Panc1 (cell line): ENCODE measurements around the gene DDX20. TPM values are rescaled to one million over a fixed set of nuclear protein-coding genes. Genes with fewer than 3 reads are reported as not detected.

ENCODE experiments used
- ATAC-seq: fragments of 200-7000 bp; cut with Tn5 transposase; 2 replicates; pipeline ENCODE4 v1.9.1; 2020; ENCODE audit warnings: mild to moderate bottlenecking, moderate library complexity
- BruUV-seq: library from RNA; stranded (reverse); fragments of 400-500 nt; replicated peaks from 2 replicates; lab custom pipeline; 2021; lab: Mats Ljungman, UMichigan
- CTCF ChIA-PET: fragments of 300-600 bp; sonication (Branson Sonifier 250); formaldehyde crosslinking; loops from one replicate; lab custom pipeline; 2022; ENCODE audit warnings: antibody characterized with exemption; lab: Charles Lee
- POLR2A ChIA-PET: fragments of 300-600 bp; sonication (Branson Sonifier 250); formaldehyde crosslinking; loops from one replicate; lab custom pipeline; 2022; ENCODE audit warnings: antibody characterized with exemption; lab: Charles Lee
- DNase-seq: peaks from one replicate; pipeline ENCODE4 v3.0.0-alpha.2; 2010; ENCODE audit warnings: low read depth, low spot score
- H3K27ac ChIP-seq: 2 replicates; pipeline ENCODE4 v1.5.1; 2011; ENCODE audit warnings: mild to moderate bottlenecking, low read length, inconsistent platforms
- H3K27me3 ChIP-seq: fragments of 200-500 bp; sonication (Bioruptor generic); 2 replicates; pipeline ENCODE4 v1.6.0; 2014; ENCODE audit warnings: low read length, inconsistent platforms; ENCODE audit not compliant: control insufficient read depth, insufficient read depth
- H3K36me3 ChIP-seq: fragments of 200-500 bp; sonication (Bioruptor generic); 2 replicates; pipeline ENCODE4 v1.5.1; 2014; ENCODE audit warnings: inconsistent platforms, mild to moderate bottlenecking, low read length, moderate library complexity; ENCODE audit not compliant: control insufficient read depth, insufficient read depth
- H3K4me1 ChIP-seq: 2 replicates; pipeline ENCODE4 v1.5.1; 2011; ENCODE audit warnings: inconsistent platforms, mild to moderate bottlenecking, low read length, moderate library complexity; ENCODE audit not compliant: control insufficient read depth, insufficient read depth
- H3K4me3 ChIP-seq, 2 experiments: 2 replicates each; pipeline ENCODE4 v1.5.1; 2011 to 2012; ENCODE audit warnings: low read depth in 2 of 2, low read length in 2 of 2, mild to moderate bottlenecking in 2 of 2, inconsistent platforms in 1 of 2, moderate library complexity in 1 of 2
- H3K9me3 ChIP-seq: fragments of 200-500 bp; sonication (Bioruptor generic); 2 replicates; pipeline ENCODE4 v1.5.1; 2014; ENCODE audit warnings: low read depth, mild to moderate bottlenecking, inconsistent platforms, low read length, moderate library complexity; ENCODE audit not compliant: control insufficient read depth, insufficient read depth
- CTCF ChIP-seq: fragments of 450-650 bp; IDR thresholded peaks from 2 replicates; pipeline ENCODE4 v1.5.1; 2017; ENCODE audit warnings: mild to moderate bottlenecking
- POLR2AphosphoS5 ChIP-seq: IDR thresholded peaks from 2 replicates; pipeline ENCODE4 v1.6.1; 2012; ENCODE audit warnings: mild to moderate bottlenecking, low read depth, low read length, moderate library complexity
- REST ChIP-seq, 2 experiments: IDR thresholded peaks; 2 replicates each; pipeline ENCODE4 v1.6.1; 2011 to 2012; ENCODE audit warnings: low read depth in 2 of 2, control low read depth in 1 of 2, low read length in 1 of 2, mild to moderate bottlenecking in 1 of 2, moderate library complexity in 1 of 2; ENCODE audit not compliant: insufficient read depth in 1 of 2
- SIN3A ChIP-seq: IDR thresholded peaks from 2 replicates; pipeline ENCODE4 v1.6.1; 2012; ENCODE audit warnings: low read depth, mild to moderate bottlenecking, low read length, moderate library complexity, borderline replicate concordance; ENCODE audit not compliant: insufficient read depth
- TCF7L2 ChIP-seq: IDR thresholded peaks from 2 replicates; pipeline ENCODE4 v1.6.1; 2011; ENCODE audit warnings: mild to moderate bottlenecking, low read depth, low read length, inconsistent platforms
- in situ Hi-C: cut with HindIII; loops from 2 replicates; pipeline ENCODE4 v1.10.0; 2016; ENCODE audit warnings: low sequenced_read_pairs, low pct_unique_long_range_greater_than_20kb
- intact Hi-C: fragments of 100-400 bp; cut with micrococcal nuclease; formaldehyde crosslinking; loops from one replicate; pipeline ENCODE4 v1.10.0; 2022; ENCODE audit not compliant: unreplicated experiment
- total RNA-seq: library from RNA; stranded (reverse); gene quantifications from one replicate; pipeline ENCODE4 v1.2.1, GENCODE V29; 2021; ENCODE audit not compliant: unreplicated experiment

The DDX20 gene
- total RNA-seq, 1 experiment from 2014 or later: 9.1 TPM

GRCh38 chr1:111720274-111720976, 35.3 kb upstream of the DDX20 start:
- no peaks in the 10 kb centered on the region for H3K27me3 ChIP-seq
- in situ Hi-C loops: no loop called here
- no peak overlapping the region for H3K4me3 ChIP-seq
- H3K9me3 ChIP-seq: no peaks in the 10 kb centered on the region
- DNase-seq (no peak), ATAC-seq (no peak)
- intact Hi-C loops: no loop called here
- no TSS peak for BruUV-seq
- no peaks in the 10 kb centered on the region for H3K36me3 ChIP-seq
- ChIA-PET POLR2A (no interaction called here), CTCF (no interaction called here)
- H3K4me1 ChIP-seq: no peaks in the 10 kb centered on the region
- TF ChIP-seq TCF7L2 (no peak), REST (IDR thresholded peaks at IDR 0.05; ENCODE audit: insufficient read depth in 1 of 2, low read depth in 2 of 2, low read length in 1 of 2) (no peak), SIN3A (no peak), CTCF (no peak), POLR2AphosphoS5 (no peak)
- no peak overlapping the region for H3K27ac ChIP-seq

GRCh38 chr1:111720977-111721786, 34.5 kb upstream of the DDX20 start:
- POLR2A ChIA-PET: no interaction called here
- CTCF ChIA-PET: no interaction called here
- TF ChIP-seq SIN3A (no peak), CTCF (no peak), POLR2AphosphoS5 (no peak), TCF7L2 (no peak), REST (IDR thresholded peaks at IDR 0.05; ENCODE audit: insufficient read depth in 1 of 2, low read depth in 2 of 2, low read length in 1 of 2) (no peak)
- in situ Hi-C loops (no loop called here), intact Hi-C loops (no loop called here)
- H3K27me3 ChIP-seq: no peaks in the 10 kb centered on the region
- DNase-seq: no peak
- H3K4me3 ChIP-seq: no peak overlapping the region
- H3K27ac ChIP-seq: no peak overlapping the region
- no peaks in the 10 kb centered on the region for H3K4me1 ChIP-seq
- ATAC-seq: no peak
- H3K36me3 ChIP-seq: no peaks in the 10 kb centered on the region
- H3K9me3 ChIP-seq: no peaks in the 10 kb centered on the region
- BruUV-seq: no TSS peak
